Stimulated activated naive CD8-positive, alpha-beta T cell treated with anti-CD3 and anti-CD28 coated beads, Interleukin-15, amount 100 ng/mL, for 72 hours (primary cell): ENCODE results near the gene EFNA5.

Source experiments
- ATAC-seq: fragments of 150-1000 bp; cut with Tn5 transposase; 2 replicates; pipeline ENCODE4 v1.10.0; 2021; ENCODE audit warnings: mild to moderate bottlenecking, moderate library complexity
- DNase-seq, 2 donors: peaks; one replicate each; pipeline ENCODE4 v3.0.0; 2021 to 2022
- H3K27ac Mint-ChIP-seq, 2 donors: one replicate each; pipeline ENCODE4 v1.8.0; 2022; ENCODE audit warnings: mild to moderate bottlenecking in 2 of 2, mixed read lengths in 2 of 2, moderate library complexity in 2 of 2
- H3K27me3 Mint-ChIP-seq: one replicate; pipeline ENCODE4 v1.8.0; 2022; ENCODE audit warnings: mixed read lengths
- H3K4me1 Mint-ChIP-seq: one replicate; pipeline ENCODE4 v1.8.0; 2022; ENCODE audit warnings: mild to moderate bottlenecking, mixed read lengths
- H3K4me3 Mint-ChIP-seq, 2 donors: one replicate each; pipeline ENCODE4 v1.8.0; 2022; ENCODE audit warnings: mild to moderate bottlenecking in 2 of 2, mixed read lengths in 2 of 2, moderate library complexity in 1 of 2
- H3K9me3 Mint-ChIP-seq, 2 donors: one replicate each; pipeline ENCODE4 v1.8.0; 2022; ENCODE audit warnings: mixed read lengths in 2 of 2

Gene EFNA5

GRCh38 chr5:107665036-107665570, 5.6 kb downstream of the EFNA5 start:
- Mint-ChIP-seq H3K9me3 (no peaks in the 10 kb centered on the region), H3K27ac (no peak overlapping the region), H3K4me3 (no peak overlapping the region), H3K4me1 (peaks cover 9% of the 10 kb centered on the region), H3K27me3 (peaks cover 57% of the 10 kb centered on the region)
- DNase-seq (no peak), ATAC-seq (no peak)

- no peaks in the 10 kb centered on the region for H3K4me1 Mint-ChIP-seq
- ATAC-seq = no peak
- H3K27ac Mint-ChIP-seq = no peak overlapping the region
- no peak overlapping the region for H3K4me3 Mint-ChIP-seq
- H3K9me3 Mint-ChIP-seq = no peaks in the 10 kb centered on the region
- H3K27me3 Mint-ChIP-seq = peaks cover 43% of the 10 kb centered on the region
- DNase-seq = no peak
Measured at GRCh38 chr5:107663697-107664096, 7.0 kb downstream of the EFNA5 start.

GRCh38 chr5:107661650-107662044, 9.1 kb downstream of the EFNA5 start:
- no peak for DNase-seq
- no peak for ATAC-seq
- Mint-ChIP-seq H3K27me3 (peaks cover 43% of the 10 kb centered on the region), H3K27ac (no peak overlapping the region), H3K4me1 (no peaks in the 10 kb centered on the region), H3K4me3 (no peak overlapping the region), H3K9me3 (no peaks in the 10 kb centered on the region)

GRCh38 chr5:107661038-107661649, 9.6 kb downstream of the EFNA5 start:
- H3K27me3 Mint-ChIP-seq = peaks cover 39% of the 10 kb centered on the region
- H3K9me3 Mint-ChIP-seq = no peaks in the 10 kb centered on the region
- H3K4me1 Mint-ChIP-seq = no peaks in the 10 kb centered on the region
- DNase-seq = no peak
- ATAC-seq = no peak
- no peak overlapping the region for H3K27ac Mint-ChIP-seq
- H3K4me3 Mint-ChIP-seq = no peak overlapping the region

GRCh38 chr5:107658528-107658927, 12.2 kb downstream of the EFNA5 start:
- H3K4me1 Mint-ChIP-seq = no peaks in the 10 kb centered on the region

GRCh38 chr5:107655831-107656230, 14.9 kb downstream of the EFNA5 start:
- Mint-ChIP-seq H3K9me3 (no peaks in the 10 kb centered on the region), H3K4me3 (no peak overlapping the region), H3K4me1 (no peaks in the 10 kb centered on the region), H3K27ac (no peak overlapping the region), H3K27me3 (peaks cover 29% of the 10 kb centered on the region)
- no peak for DNase-seq
- ATAC-seq = no peak

More at GRCh38 chr5:107658528-107658927, 12.2 kb downstream of the EFNA5 start:
- H3K4me3 Mint-ChIP-seq = no peak overlapping the region
- no peaks in the 10 kb centered on the region for H3K9me3 Mint-ChIP-seq
- DNase-seq = no peak
- ATAC-seq = no peak
- H3K27ac Mint-ChIP-seq = no peak overlapping the region
- peaks cover 30% of the 10 kb centered on the region for H3K27me3 Mint-ChIP-seq

GRCh38 chr5:107654827-107655226, 15.9 kb downstream of the EFNA5 start:
- DNase-seq (no peak), ATAC-seq (no peak)
- no peak overlapping the region for H3K4me3 Mint-ChIP-seq
- peaks cover 27% of the 10 kb centered on the region for H3K27me3 Mint-ChIP-seq
- H3K9me3 Mint-ChIP-seq = no peaks in the 10 kb centered on the region
- no peaks in the 10 kb centered on the region for H3K4me1 Mint-ChIP-seq
- no peak overlapping the region for H3K27ac Mint-ChIP-seq

- no peak overlapping the region for H3K4me3 Mint-ChIP-seq
- no peak for ATAC-seq
- no peak overlapping the region for H3K27ac Mint-ChIP-seq
- no peak for DNase-seq
- H3K9me3 Mint-ChIP-seq = no peaks in the 10 kb centered on the region
- H3K4me1 Mint-ChIP-seq = no peaks in the 10 kb centered on the region
- H3K27me3 Mint-ChIP-seq = peaks cover 27% of the 10 kb centered on the region
Measured at GRCh38 chr5:107653685-107654084, 17.1 kb downstream of the EFNA5 start.

GRCh38 chr5:107652839-107653607, 17.7 kb downstream of the EFNA5 start:
- DNase-seq (no peak), ATAC-seq (no peak)
- Mint-ChIP-seq H3K4me1 (no peaks in the 10 kb centered on the region), H3K4me3 (no peak overlapping the region), H3K27ac (no peak overlapping the region), H3K9me3 (no peaks in the 10 kb centered on the region), H3K27me3 (peaks cover 21% of the 10 kb centered on the region)

- Mint-ChIP-seq H3K27ac (no peak overlapping the region), H3K9me3 (no peaks in the 10 kb centered on the region), H3K4me1 (no peaks in the 10 kb centered on the region), H3K4me3 (no peak overlapping the region), H3K27me3 (peaks cover 18% of the 10 kb centered on the region)
- ATAC-seq = no peak
- no peak for DNase-seq
Measured at GRCh38 chr5:107652408-107652807, 18.3 kb downstream of the EFNA5 start.

GRCh38 chr5:107651325-107651724, 19.4 kb downstream of the EFNA5 start:
- no peak for DNase-seq
- no peak overlapping the region for H3K27ac Mint-ChIP-seq
- no peaks in the 10 kb centered on the region for H3K4me1 Mint-ChIP-seq
- ATAC-seq = no peak
- H3K4me3 Mint-ChIP-seq = no peak overlapping the region
- no peaks in the 10 kb centered on the region for H3K9me3 Mint-ChIP-seq
- peaks cover 18% of the 10 kb centered on the region for H3K27me3 Mint-ChIP-seq

- H3K4me1 Mint-ChIP-seq = no peaks in the 10 kb centered on the region
- no peak for ATAC-seq
Measured at GRCh38 chr5:107646418-107646817, 24.3 kb downstream of the EFNA5 start.

GRCh38 chr5:107640568-107640967, 30.2 kb downstream of the EFNA5 start:
- ATAC-seq (no peak), DNase-seq (no peak)
- no peaks in the 10 kb centered on the region for H3K27me3 Mint-ChIP-seq
- no peaks in the 10 kb centered on the region for H3K4me1 Mint-ChIP-seq
- H3K4me3 Mint-ChIP-seq = no peak overlapping the region
- H3K27ac Mint-ChIP-seq = no peak overlapping the region
- no peaks in the 10 kb centered on the region for H3K9me3 Mint-ChIP-seq

More at GRCh38 chr5:107646418-107646817, 24.3 kb downstream of the EFNA5 start:
- Mint-ChIP-seq H3K27me3 (no peaks in the 10 kb centered on the region), H3K9me3 (no peaks in the 10 kb centered on the region), H3K4me3 (no peak overlapping the region), H3K27ac (no peak overlapping the region)
- no peak for DNase-seq

- Mint-ChIP-seq H3K4me3 (no peak overlapping the region), H3K9me3 (no peaks in the 10 kb centered on the region), H3K27me3 (no peaks in the 10 kb centered on the region), H3K27ac (no peak overlapping the region), H3K4me1 (no peaks in the 10 kb centered on the region)
- DNase-seq = no peak
- no peak for ATAC-seq
Measured at GRCh38 chr5:107639990-107640389, 30.7 kb downstream of the EFNA5 start.

- no peak overlapping the region for H3K4me3 Mint-ChIP-seq
- no peak overlapping the region for H3K27ac Mint-ChIP-seq
- DNase-seq = no peak
- no peaks in the 10 kb centered on the region for H3K27me3 Mint-ChIP-seq
- no peak for ATAC-seq
- H3K4me1 Mint-ChIP-seq = no peaks in the 10 kb centered on the region
- no peaks in the 10 kb centered on the region for H3K9me3 Mint-ChIP-seq
Measured at GRCh38 chr5:107636555-107636954, 34.2 kb downstream of the EFNA5 start.

GRCh38 chr5:107636068-107636467, 34.7 kb downstream of the EFNA5 start:
- Mint-ChIP-seq H3K4me3 (no peak overlapping the region), H3K4me1 (no peaks in the 10 kb centered on the region), H3K27me3 (no peaks in the 10 kb centered on the region), H3K27ac (no peak overlapping the region), H3K9me3 (no peaks in the 10 kb centered on the region)
- no peak for DNase-seq
- ATAC-seq = no peak
